CD4-positive, alpha-beta T cell treated with Interleukin-21 for 1 hour (primary cell): ENCODE results near the gene KLHDC10.
"Not testable (repeated sequence)": the region's sequence is repeated elsewhere in the genome, so short reads cannot be mapped to it uniquely, and the experiment has no call there.

Experiments used
- DNase-seq: peaks from one replicate; pipeline ENCODE4 v3.0.0-alpha.2; 2020

The KLHDC10 gene

GRCh38 chr7:130083497-130083896 is 13.2 kb downstream of the KLHDC10 start:
- DNase-seq = not testable (repeated sequence)

GRCh38 chr7:130084037-130084875 is 13.9 kb downstream of the KLHDC10 start:
- peak; percentile 23 for DNase-seq

GRCh38 chr7:130085235-130085634 is 14.9 kb downstream of the KLHDC10 start:
- not testable (repeated sequence) for DNase-seq

- DNase-seq = no peak
Observed at GRCh38 chr7:130086938-130087337, 16.6 kb downstream of the KLHDC10 start.

GRCh38 chr7:130087364-130087763 is 17.0 kb downstream of the KLHDC10 start:
- no peak for DNase-seq

- no peak for DNase-seq
Observed at GRCh38 chr7:130090745-130091532, 20.6 kb downstream of the KLHDC10 start.

- no peak for DNase-seq
Observed at GRCh38 chr7:130091999-130092398, 21.7 kb downstream of the KLHDC10 start.

GRCh38 chr7:130092598-130092997 is 22.3 kb downstream of the KLHDC10 start:
- DNase-seq = no peak

GRCh38 chr7:130095812-130096211 is 25.5 kb downstream of the KLHDC10 start:
- no peak for DNase-seq

GRCh38 chr7:130096243-130096827 is 26.0 kb downstream of the KLHDC10 start:
- DNase-seq = no peak

GRCh38 chr7:130099331-130099730 is 29.0 kb downstream of the KLHDC10 start:
- no peak for DNase-seq

- no peak for DNase-seq
Observed at GRCh38 chr7:130102588-130102987, 32.3 kb downstream of the KLHDC10 start.

GRCh38 chr7:130107949-130108674 is 37.8 kb downstream of the KLHDC10 start:
- DNase-seq = no peak

- DNase-seq = no peak
Observed at GRCh38 chr7:130108809-130109208, 38.5 kb downstream of the KLHDC10 start.

- DNase-seq = no peak
Observed at GRCh38 chr7:130112093-130112492, 41.8 kb downstream of the KLHDC10 start.

- no peak for DNase-seq
Observed at GRCh38 chr7:130112662-130113425, 42.5 kb downstream of the KLHDC10 start.

GRCh38 chr7:130113426-130113805 is 43.1 kb downstream of the KLHDC10 start:
- DNase-seq = not testable (repeated sequence)

- no peak for DNase-seq
Observed at GRCh38 chr7:130113887-130114286, 43.6 kb downstream of the KLHDC10 start.

- DNase-seq = no peak
Observed at GRCh38 chr7:130114374-130114773, 44.0 kb downstream of the KLHDC10 start.

GRCh38 chr7:130114776-130115175 is 44.4 kb downstream of the KLHDC10 start:
- no peak for DNase-seq

GRCh38 chr7:130118294-130118693 is 48.0 kb downstream of the KLHDC10 start:
- no peak for DNase-seq

- DNase-seq = no peak
Observed at GRCh38 chr7:130118801-130119200, 48.5 kb downstream of the KLHDC10 start.
